Lower leg skin (tissue), 3 donors: ENCODE results near the gene LGR5.

ENCODE experiments used
- POLR2A ChIP-seq, 2 donors: fragments of 450-650 bp; IDR thresholded peaks; one replicate each; pipeline ENCODE4 v1.6.1; 2016 to 2017; ENCODE audit warnings: antibody characterized with exemption in 2 of 2, mild to moderate bottlenecking in 1 of 2, moderate library complexity in 1 of 2
- TF ChIP-seq, protein P1 (sequence below), 3 donors: fragments of 450-650 bp; IDR thresholded peaks; one replicate each; pipeline ENCODE4 v1.5.1; 2016; ENCODE audit warnings: antibody characterized with exemption in 3 of 3, mild to moderate bottlenecking in 3 of 3, moderate library complexity in 2 of 3

- TF ChIP-seq, protein P1, sequence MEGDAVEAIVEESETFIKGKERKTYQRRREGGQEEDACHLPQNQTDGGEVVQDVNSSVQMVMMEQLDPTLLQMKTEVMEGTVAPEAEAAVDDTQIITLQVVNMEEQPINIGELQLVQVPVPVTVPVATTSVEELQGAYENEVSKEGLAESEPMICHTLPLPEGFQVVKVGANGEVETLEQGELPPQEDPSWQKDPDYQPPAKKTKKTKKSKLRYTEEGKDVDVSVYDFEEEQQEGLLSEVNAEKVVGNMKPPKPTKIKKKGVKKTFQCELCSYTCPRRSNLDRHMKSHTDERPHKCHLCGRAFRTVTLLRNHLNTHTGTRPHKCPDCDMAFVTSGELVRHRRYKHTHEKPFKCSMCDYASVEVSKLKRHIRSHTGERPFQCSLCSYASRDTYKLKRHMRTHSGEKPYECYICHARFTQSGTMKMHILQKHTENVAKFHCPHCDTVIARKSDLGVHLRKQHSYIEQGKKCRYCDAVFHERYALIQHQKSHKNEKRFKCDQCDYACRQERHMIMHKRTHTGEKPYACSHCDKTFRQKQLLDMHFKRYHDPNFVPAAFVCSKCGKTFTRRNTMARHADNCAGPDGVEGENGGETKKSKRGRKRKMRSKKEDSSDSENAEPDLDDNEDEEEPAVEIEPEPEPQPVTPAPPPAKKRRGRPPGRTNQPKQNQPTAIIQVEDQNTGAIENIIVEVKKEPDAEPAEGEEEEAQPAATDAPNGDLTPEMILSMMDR (IDR thresholded peaks at IDR 0.05) = no peak
- no peak for TF ChIP-seq POLR2A (IDR thresholded peaks at IDR 0.05)
Measured at GRCh38 chr12:71594214-71594948, 154.8 kb downstream of the LGR5 start.
